Endothelial cell of umbilical vein (primary cell): ENCODE data around the gene NPDC1. TPM values are rescaled to one million over a fixed set of nuclear protein-coding genes. Genes with fewer than 3 reads are reported as not detected.

Source experiments
- BruUV-seq: library from RNA; stranded (reverse); fragments of 400-500 nt; replicated peaks from 2 replicates; lab custom pipeline; 2021; lab: Mats Ljungman, UMichigan
- CTCF ChIA-PET: fragments of 300-600, 350-600 bp; sonication (Branson Sonifier 250); formaldehyde crosslinking; loops from one replicate; lab custom pipeline; 2021; ENCODE audit warnings: antibody characterized with exemption, inconsistent platforms; lab: Charles Lee
- POLR2A ChIA-PET: fragments of 300-600, 350-600 bp; sonication (Branson Sonifier 250); formaldehyde crosslinking; loops from one replicate; lab custom pipeline; 2021; ENCODE audit warnings: antibody characterized with exemption, inconsistent platforms; lab: Charles Lee
- DNase-seq: peaks from one replicate; pipeline ENCODE4 v3.0.0-alpha.2; 2011; ENCODE audit warnings: low read depth, low spot score
- FAIRE-seq: peaks from 2 replicates; lab custom pipeline; 2011; peaks lifted over from hg19 to GRCh38; lab: Jason Lieb, UNC
- H2AFZ ChIP-seq: 2 replicates; pipeline ENCODE4 v1.6.0; 2012; ENCODE audit warnings: low read depth, low read length, control low read depth, inconsistent platforms
- H3K27ac ChIP-seq: 2 replicates; pipeline ENCODE4 v1.5.1; 2011; ENCODE audit warnings: low read depth, mild to moderate bottlenecking, control low read depth, low read length, moderate library complexity; ENCODE audit not compliant: insufficient read depth
- H3K27me3 ChIP-seq, 2 experiments: 2 replicates each; pipeline versions ENCODE4 v1.6.0 to v1.6.1; 2011; ENCODE audit warnings: low read length in 2 of 2, mixed read lengths in 1 of 2; ENCODE audit not compliant: control insufficient read depth in 2 of 2, insufficient read depth in 2 of 2
- H3K36me3 ChIP-seq, 2 experiments: 2 replicates in 1 of 2; 3 replicates in 1 of 2; pipeline ENCODE4 v1.5.1; 2011; ENCODE audit warnings: low read length in 2 of 2, mild to moderate bottlenecking in 1 of 2, moderate library complexity in 1 of 2; ENCODE audit not compliant: control insufficient read depth in 2 of 2, insufficient read depth in 2 of 2; ENCODE audit errors: extremely low read depth in 1 of 2
- H3K4me1 ChIP-seq: 3 replicates; pipeline ENCODE4 v1.5.1; 2011; ENCODE audit warnings: mild to moderate bottlenecking, low read length; ENCODE audit not compliant: control insufficient read depth, insufficient read depth; ENCODE audit errors: extremely low read depth
- H3K4me2 ChIP-seq: 2 replicates; pipeline ENCODE4 v1.6.1; 2011; ENCODE audit warnings: low read length, control low read depth, mixed read lengths; ENCODE audit not compliant: insufficient read depth
- H3K4me3 ChIP-seq, 3 experiments: fragments of 200-600 bp in 1 of 3; sonication (generic), shearing (Covaris generic) in 1 of 3; replicated peaks in 1 of 3; 2 replicates each; pipeline ENCODE4 v1.5.1; 2011 to 2016; ENCODE audit warnings: control low read depth in 3 of 3, low read length in 3 of 3, mild to moderate bottlenecking in 2 of 3, inconsistent platforms in 1 of 3, low read depth in 1 of 3, moderate library complexity in 1 of 3; ENCODE audit not compliant: insufficient read depth in 1 of 3
- H3K79me2 ChIP-seq: 2 replicates; pipeline ENCODE4 v1.6.0; 2012; ENCODE audit warnings: low read length, inconsistent platforms; ENCODE audit not compliant: control insufficient read depth, insufficient read depth
- H3K9ac ChIP-seq: replicated peaks from 2 replicates; pipeline ENCODE3; 2011; ENCODE audit warnings: low read length, control low read depth; ENCODE audit not compliant: insufficient read depth; ENCODE audit errors: extremely low read depth
- H3K9me1 ChIP-seq: replicated peaks from 3 replicates; pipeline ENCODE4 v1.6.0; 2011; ENCODE audit warnings: mild to moderate bottlenecking, low read length; ENCODE audit not compliant: control insufficient read depth, insufficient read depth; ENCODE audit errors: extremely low read depth
- H3K9me3 ChIP-seq: replicated peaks from 2 replicates; pipeline ENCODE4 v1.5.1; 2012; ENCODE audit warnings: low read length, inconsistent platforms; ENCODE audit not compliant: control insufficient read depth, insufficient read depth
- H4K20me1 ChIP-seq: replicated peaks from 2 replicates; pipeline ENCODE3; 2011; ENCODE audit warnings: mild to moderate bottlenecking, low read length; ENCODE audit not compliant: control insufficient read depth, insufficient read depth; ENCODE audit errors: extremely low read depth
- FOS ChIP-seq: IDR thresholded peaks from 2 replicates; pipeline ENCODE4 v1.6.1; 2011; ENCODE audit warnings: mild to moderate bottlenecking, low read length, moderate library complexity, borderline replicate concordance; ENCODE audit not compliant: insufficient read depth
- GATA2 ChIP-seq: IDR thresholded peaks from 2 replicates; pipeline ENCODE4 v1.7.0; 2011; ENCODE audit warnings: low read depth, mild to moderate bottlenecking, moderate library complexity, mixed read lengths, low read length; ENCODE audit not compliant: insufficient read length, insufficient read depth
- JUN ChIP-seq: IDR thresholded peaks from 2 replicates; pipeline ENCODE4 v1.6.1; 2011; ENCODE audit warnings: borderline replicate concordance, low read depth; ENCODE audit not compliant: insufficient read length, insufficient read depth
- MYC ChIP-seq: IDR thresholded peaks from one replicate; pipeline ENCODE4 v1.6.1; 2011; ENCODE audit warnings: mild to moderate bottlenecking, low read depth, low read length
- POLR2A ChIP-seq: IDR thresholded peaks from 2 replicates; pipeline ENCODE4 v1.6.1; 2012; ENCODE audit warnings: low read depth, mild to moderate bottlenecking, control low read depth, low read length
- dilution Hi-C: fragments of 300-500 bp; cut with MboI; formaldehyde crosslinking; loops from one replicate; pipeline ENCODE4 v1.15.0; 2019; ENCODE audit warnings: low sequenced_read_pairs; ENCODE audit not compliant: extremely low pct_ligation_motif_present
- intact Hi-C: fragments of 100-400 bp; cut with micrococcal nuclease; formaldehyde crosslinking; loops from one replicate; pipeline ENCODE4 v1.10.0; 2022
- polyA plus RNA-seq, 4 experiments: library from polyadenylated mRNA; depleted of rRNA in 3 of 4; stranded (reverse) in 3 of 4; unstranded in 1 of 4; fragments of >200 nt; gene quantifications; 2 replicates each; pipeline versions ENCODE4 v1.2.1 to v1.2.3, GENCODE V29; 2011 to 2012; ENCODE audit warnings: missing spikeins in 1 of 4
- total RNA-seq: library from RNA; stranded (reverse); gene quantifications from 2 replicates; pipeline ENCODE4 v1.2.3, GENCODE V29; 2021

NPDC1 gene
- total and polyA plus RNA-seq, 2 donors (not counting 3 experiments of a cell fraction or from before 2014, with no cell fraction given): 115 to 181 TPM

DNA sequence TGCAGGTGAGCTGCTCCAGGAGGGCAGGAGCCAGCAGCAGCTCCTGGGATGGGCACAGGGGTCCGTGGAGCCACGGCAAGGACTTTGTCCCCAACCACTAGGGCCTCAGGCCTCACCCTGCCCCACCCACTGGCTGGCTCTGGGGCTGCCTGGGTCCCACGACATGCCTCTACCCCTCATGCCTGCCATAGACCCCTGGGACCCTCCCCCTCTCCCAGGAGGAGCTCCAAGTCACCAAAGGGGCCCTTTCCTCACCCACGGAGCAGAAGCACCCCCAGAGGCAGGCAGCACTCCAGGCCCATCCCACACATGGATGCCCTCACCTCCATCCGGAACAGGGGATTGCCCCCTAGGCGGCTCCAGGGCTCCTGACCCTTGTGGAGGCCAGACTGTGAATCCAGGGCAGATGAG is 24.4 kb downstream of the NPDC1 start:
- no peak for DNase-seq
- POLR2A ChIA-PET: no interaction called here
- Histone ChIP-seq H3K9ac (no peak overlapping the region), H3K27me3 (no peaks in the 10 kb centered on the region), H3K4me1 (no peaks in the 10 kb centered on the region), H3K79me2 (no peaks in the 10 kb centered on the region), H3K9me1 (no peaks in the 10 kb centered on the region), H4K20me1 (no peaks in the 10 kb centered on the region), H3K36me3 (no peaks in the 10 kb centered on the region), H3K27ac (no peak overlapping the region), H3K9me3 (no peaks in the 10 kb centered on the region), H3K4me3 (no peak overlapping the region), H2AFZ (no peak overlapping the region), H3K4me2 (no peak overlapping the region)
- no peak for FAIRE-seq
- intact Hi-C loops (no loop called here), dilution Hi-C loops (no loop called here)
- BruUV-seq: no TSS peak
- CTCF ChIA-PET: interaction anchor here (1.4 to 1.8 kb wide), 3 partner anchors 8 to 24 kb away, joined by 3 to 17 read pairs (median 4); no protein-coding TSS in a partner anchor
- TF ChIP-seq MYC: no peak
- TF ChIP-seq FOS: no peak
- TF ChIP-seq JUN: no peak
- no peak for TF ChIP-seq POLR2A

DNA sequence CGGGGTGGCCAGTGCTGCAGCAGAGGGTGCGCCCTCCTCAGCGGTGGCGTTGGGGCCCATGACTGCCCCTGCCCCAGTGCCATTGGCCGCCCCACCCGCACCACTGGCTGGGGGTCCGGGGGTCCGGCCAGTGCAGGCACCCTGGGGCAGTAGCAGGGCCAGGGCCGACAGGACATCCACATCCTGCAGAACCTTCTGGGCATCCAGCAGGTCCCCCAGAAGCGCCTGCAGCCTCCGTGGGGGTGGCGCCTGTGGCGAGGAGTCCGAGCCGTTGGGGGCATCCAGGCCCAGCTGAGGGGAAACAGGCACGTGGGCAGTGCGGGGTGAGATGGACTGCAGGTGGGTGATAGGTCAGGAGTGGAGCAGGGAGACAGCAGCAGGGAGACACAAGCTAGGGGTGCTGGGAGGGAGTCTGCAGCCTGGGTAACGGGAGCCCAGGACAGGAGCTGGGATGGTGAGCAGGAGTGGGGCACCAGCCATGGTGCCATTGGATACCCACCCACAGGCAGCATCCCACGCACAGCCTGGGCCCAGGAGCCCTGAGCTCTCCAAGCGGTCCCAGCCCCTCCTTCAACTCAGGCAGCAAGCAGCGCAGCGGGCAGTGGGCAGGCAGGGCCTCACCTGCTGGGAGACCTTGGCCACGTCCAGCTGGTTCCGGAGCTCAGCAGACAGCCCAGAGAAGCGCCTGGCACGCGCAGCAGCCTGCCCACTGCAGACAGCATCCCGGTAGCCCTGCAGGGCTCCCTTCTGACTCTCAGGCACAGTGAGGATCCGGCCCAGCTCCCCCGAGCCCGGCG is 25.0 kb downstream of the NPDC1 start:
- H2AFZ ChIP-seq: no peak overlapping the region

More for the DNA sequence above, 25.0 kb downstream of the NPDC1 start:
- H3K9me1 ChIP-seq: no peaks in the 10 kb centered on the region
- POLR2A ChIA-PET: no interaction called here
- H3K27me3 ChIP-seq: no peaks in the 10 kb centered on the region
- no peak for TF ChIP-seq GATA2
- no TSS peak for BruUV-seq
- no peak overlapping the region for H3K4me2 ChIP-seq
- CTCF ChIA-PET: interaction anchor here (1.4 to 1.8 kb wide), 3 partner anchors 8 to 23 kb away, joined by 3 to 17 read pairs (median 4); no protein-coding TSS in a partner anchor
- H3K79me2 ChIP-seq: no peaks in the 10 kb centered on the region
- DNase-seq (no peak), FAIRE-seq (no peak)
- no peaks in the 10 kb centered on the region for H3K9me3 ChIP-seq
- no peaks in the 10 kb centered on the region for H3K4me1 ChIP-seq
- H3K36me3 ChIP-seq: no peaks in the 10 kb centered on the region
- no peak overlapping the region for H3K9ac ChIP-seq
- H3K4me3 ChIP-seq: no peak overlapping the region
- intact Hi-C loops (no loop called here), dilution Hi-C loops (no loop called here)
- no peak overlapping the region for H3K27ac ChIP-seq
- H4K20me1 ChIP-seq: no peaks in the 10 kb centered on the region
